Endothelial cell of umbilical vein (primary cell): ENCODE measurements around the gene CDH22.

ENCODE experiments used
- EZH2 ChIP-seq: IDR thresholded peaks from 2 replicates; pipeline ENCODE4 v1.6.1; 2012; ENCODE audit warnings: borderline replicate concordance, low read depth, mild to moderate bottlenecking, moderate library complexity, low read length, inconsistent platforms; ENCODE audit not compliant: severe bottlenecking
- POLR2A ChIP-seq: IDR thresholded peaks from 2 replicates; pipeline ENCODE4 v1.6.1; 2012; ENCODE audit warnings: low read depth, mild to moderate bottlenecking, control low read depth, low read length
- POLR2AphosphoS5 ChIP-seq: IDR thresholded peaks from 2 replicates; pipeline ENCODE4 v1.6.1; 2012; ENCODE audit warnings: low read depth, mild to moderate bottlenecking, control low read depth, low read length, moderate library complexity; ENCODE audit not compliant: insufficient read depth
- TF ChIP-seq, protein P1 (sequence below), 2 donors: IDR thresholded peaks; 1 replicate in 1 of 2; 2 replicates in 1 of 2; pipeline ENCODE4 v1.5.1; 2011; ENCODE audit warnings: low read length in 2 of 2, mild to moderate bottlenecking in 2 of 2, moderate library complexity in 2 of 2, control low read depth in 1 of 2, inconsistent platforms in 1 of 2, low read depth in 1 of 2; ENCODE audit not compliant: insufficient read depth in 1 of 2; ENCODE audit errors: extremely low read depth in 1 of 2
- TF ChIP-seq, protein P2 (sequence below): IDR thresholded peaks from 2 replicates; pipeline ENCODE4 v1.6.1; 2011; ENCODE audit not compliant: insufficient read depth, insufficient read length

DNA sequence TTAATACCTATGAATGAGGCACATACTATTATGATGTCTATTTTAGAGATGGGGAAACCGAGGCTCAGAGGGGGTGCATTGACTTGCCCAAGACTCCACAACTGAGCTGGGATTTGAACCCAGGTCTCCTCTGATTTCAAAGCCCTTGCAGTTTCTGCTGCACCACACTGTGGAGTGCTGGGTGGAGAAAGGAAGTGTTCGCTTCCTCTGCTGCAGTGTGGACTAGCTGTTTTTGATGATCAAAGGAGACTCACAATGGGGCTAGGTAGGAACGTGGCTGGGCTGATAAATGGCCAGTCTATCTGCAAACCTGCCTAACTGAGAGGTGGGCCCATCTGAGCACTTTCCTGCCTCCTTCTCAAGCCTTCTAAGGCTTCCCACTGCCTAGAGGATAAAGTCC is 102.9 kb downstream of the CDH22 start:
- TF ChIP-seq, protein P1, sequence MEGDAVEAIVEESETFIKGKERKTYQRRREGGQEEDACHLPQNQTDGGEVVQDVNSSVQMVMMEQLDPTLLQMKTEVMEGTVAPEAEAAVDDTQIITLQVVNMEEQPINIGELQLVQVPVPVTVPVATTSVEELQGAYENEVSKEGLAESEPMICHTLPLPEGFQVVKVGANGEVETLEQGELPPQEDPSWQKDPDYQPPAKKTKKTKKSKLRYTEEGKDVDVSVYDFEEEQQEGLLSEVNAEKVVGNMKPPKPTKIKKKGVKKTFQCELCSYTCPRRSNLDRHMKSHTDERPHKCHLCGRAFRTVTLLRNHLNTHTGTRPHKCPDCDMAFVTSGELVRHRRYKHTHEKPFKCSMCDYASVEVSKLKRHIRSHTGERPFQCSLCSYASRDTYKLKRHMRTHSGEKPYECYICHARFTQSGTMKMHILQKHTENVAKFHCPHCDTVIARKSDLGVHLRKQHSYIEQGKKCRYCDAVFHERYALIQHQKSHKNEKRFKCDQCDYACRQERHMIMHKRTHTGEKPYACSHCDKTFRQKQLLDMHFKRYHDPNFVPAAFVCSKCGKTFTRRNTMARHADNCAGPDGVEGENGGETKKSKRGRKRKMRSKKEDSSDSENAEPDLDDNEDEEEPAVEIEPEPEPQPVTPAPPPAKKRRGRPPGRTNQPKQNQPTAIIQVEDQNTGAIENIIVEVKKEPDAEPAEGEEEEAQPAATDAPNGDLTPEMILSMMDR (IDR thresholded peaks at IDR 0.05; ENCODE audit: extremely low read depth in 1 of 2, insufficient read depth in 1 of 2, low read depth in 1 of 2, low read length in 2 of 2): no peak
- TF ChIP-seq POLR2A (no peak), EZH2 (no peak), POLR2AphosphoS5 (no peak)
- TF ChIP-seq, protein P2, sequence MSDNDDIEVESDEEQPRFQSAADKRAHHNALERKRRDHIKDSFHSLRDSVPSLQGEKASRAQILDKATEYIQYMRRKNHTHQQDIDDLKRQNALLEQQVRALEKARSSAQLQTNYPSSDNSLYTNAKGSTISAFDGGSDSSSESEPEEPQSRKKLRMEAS: no peak
